ENCODE measurements around the gene PLEKHO1.
"Not testable (repeated sequence)": the region's sequence is repeated elsewhere in the genome, so short reads cannot be mapped to it uniquely, and the experiment has no call there.

Gene PLEKHO1

GRCh38 chr1:150149271-150150132 is at the start of gene PLEKHO1:
PLEKHO1 (plus strand) TSS chr1:150149916; CDS start chr1:150150258, 342 bp downstream.
- DNase-seq (ENCODE audit: low read depth): peak; percentile 68

- DNase-seq (ENCODE audit: low read depth): no peak
Observed at GRCh38 chr1:150102986-150103385, 46.7 kb upstream of the PLEKHO1 start.

- DNase-seq (ENCODE audit: low read depth): no peak
Observed at GRCh38 chr1:150106341-150106740, 43.4 kb upstream of the PLEKHO1 start.

- no peak for DNase-seq (ENCODE audit: low read depth)
Observed at GRCh38 chr1:150109586-150109985, 40.1 kb upstream of the PLEKHO1 start.

- DNase-seq (ENCODE audit: low read depth): no peak
Observed at GRCh38 chr1:150110116-150110515, 39.6 kb upstream of the PLEKHO1 start.

- no peak for DNase-seq (ENCODE audit: low read depth)
Observed at GRCh38 chr1:150111670-150112069, 38.0 kb upstream of the PLEKHO1 start.

- no peak for DNase-seq (ENCODE audit: low read depth)
Observed at GRCh38 chr1:150115121-150115520, 34.6 kb upstream of the PLEKHO1 start.

GRCh38 chr1:150118716-150119115 is 31.0 kb upstream of the PLEKHO1 start:
- DNase-seq (ENCODE audit: low read depth): no peak

- DNase-seq (ENCODE audit: low read depth): no peak
Observed at GRCh38 chr1:150121236-150121862, 28.4 kb upstream of the PLEKHO1 start.

GRCh38 chr1:150126811-150127210 is 22.9 kb upstream of the PLEKHO1 start:
- no peak for DNase-seq (ENCODE audit: low read depth)

- DNase-seq (ENCODE audit: low read depth): no peak
Observed at GRCh38 chr1:150127464-150127863, 22.3 kb upstream of the PLEKHO1 start.

- DNase-seq (ENCODE audit: low read depth): peak; percentile 44
Observed at GRCh38 chr1:150127868-150128267, 21.8 kb upstream of the PLEKHO1 start.

GRCh38 chr1:150132372-150132771 is 17.3 kb upstream of the PLEKHO1 start:
- DNase-seq (ENCODE audit: low read depth): no peak

- DNase-seq (ENCODE audit: low read depth): no peak
Observed at GRCh38 chr1:150134537-150134936, 15.2 kb upstream of the PLEKHO1 start.

GRCh38 chr1:150135400-150135799 is 14.3 kb upstream of the PLEKHO1 start:
- not testable (repeated sequence) for DNase-seq (ENCODE audit: low read depth)

GRCh38 chr1:150138044-150138443 is 11.7 kb upstream of the PLEKHO1 start:
- DNase-seq (ENCODE audit: low read depth): no peak

- no peak for DNase-seq (ENCODE audit: low read depth)
Observed at GRCh38 chr1:150141452-150141851, 8.3 kb upstream of the PLEKHO1 start.

GRCh38 chr1:150142083-150142482 is 7.6 kb upstream of the PLEKHO1 start:
- no peak for DNase-seq (ENCODE audit: low read depth)

- DNase-seq (ENCODE audit: low read depth): no peak
Observed at GRCh38 chr1:150144606-150145005, 5.1 kb upstream of the PLEKHO1 start.

GRCh38 chr1:150146016-150146415 is 3.7 kb upstream of the PLEKHO1 start:
- DNase-seq (ENCODE audit: low read depth): not testable (repeated sequence)

- DNase-seq (ENCODE audit: low read depth): no peak
Observed at GRCh38 chr1:150146849-150147542, 2.7 kb upstream of the PLEKHO1 start.

GRCh38 chr1:150148837-150149270 is 862 bp upstream of the PLEKHO1 start:
- DNase-seq (ENCODE audit: low read depth): no peak
